Thyroid gland (tissue), 4 donors: ENCODE data around the gene RPS27A.

Experiments
- CTCF ChIP-seq, 6 experiments: fragments of 200-600 bp in 3 of 6; fragments of 450-650 bp in 3 of 6; sonication (generic) in 3 of 6; IDR thresholded peaks; one replicate each; pipeline ENCODE4 v1.5.1; 2016 to 2019; ENCODE audit warnings: antibody characterized with exemption in 6 of 6, mild to moderate bottlenecking in 2 of 6, inconsistent platforms in 1 of 6, moderate library complexity in 1 of 6
- POLR2A ChIP-seq, 2 donors: fragments of 450-650 bp; IDR thresholded peaks; one replicate each; pipeline ENCODE4 v1.6.1; 2017; ENCODE audit warnings: antibody characterized with exemption in 2 of 2, mild to moderate bottlenecking in 2 of 2, moderate library complexity in 1 of 2

- no peak for TF ChIP-seq CTCF (IDR thresholded peaks at IDR 0.05)
- TF ChIP-seq POLR2A (IDR thresholded peaks at IDR 0.05) = no peak
Observed at GRCh38 chr2:55283083-55283482, 50.6 kb downstream of the RPS27A start.
